Renal pelvis (tissue), 4 donors: ENCODE results near the gene KNL1. TPM values are rescaled to one million over a fixed set of nuclear protein-coding genes. Genes with fewer than 3 reads are reported as not detected.
"Not testable (repeated sequence)": the region's sequence is repeated elsewhere in the genome, so short reads cannot be mapped to it uniquely, and the experiment has no call there.

Experiments used
- DNase-seq: peaks from one replicate; pipeline ENCODE4 v3.0.0-alpha.2; 2013
- polyA plus RNA-seq, 3 donors: library from polyadenylated mRNA; unstranded; fragments of 120-200 nt; gene quantifications; one replicate each; pipeline ENCODE4 v1.2.1, GENCODE V29; 2013; ENCODE audit not compliant: insufficient read length in 3 of 3

The KNL1 gene
- polyA plus RNA-seq, 3 donors = 16.5 to 21.5 (median 19.1) TPM

DNA sequence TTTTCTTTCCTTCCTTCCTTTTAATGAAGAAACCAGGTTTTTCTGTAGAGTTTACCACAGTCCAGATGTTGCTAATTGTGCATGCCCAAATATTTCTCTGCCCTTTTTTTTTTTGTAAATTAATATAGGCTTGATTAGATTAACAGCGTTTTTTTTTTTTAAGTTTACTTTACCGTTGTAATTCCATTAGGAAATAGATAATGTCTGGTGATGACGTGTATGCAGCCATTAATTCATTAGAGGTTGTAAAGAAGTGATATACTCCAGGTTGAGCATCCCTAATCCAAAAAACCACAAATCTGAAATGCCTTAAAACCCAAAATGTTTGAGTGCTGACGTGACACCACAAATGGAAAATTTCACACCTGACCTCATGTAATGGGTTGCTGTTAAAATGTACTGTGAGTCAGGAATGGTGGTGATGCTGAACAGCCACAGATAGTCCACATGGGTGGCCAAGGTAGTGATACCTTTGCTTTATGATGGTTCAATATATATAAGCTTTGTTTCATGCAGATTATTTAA is 43.2 kb downstream of the KNL1 start:
- no peak for DNase-seq

GRCh38 chr15:40639677-40640076 is 45.6 kb downstream of the KNL1 start:
- no peak for DNase-seq

- DNase-seq = no peak
Observed at GRCh38 chr15:40647523-40647922, 53.5 kb downstream of the KNL1 start.

GRCh38 chr15:40650479-40650878 is 56.4 kb downstream of the KNL1 start:
- no peak for DNase-seq

GRCh38 chr15:40660686-40661085 is 66.6 kb downstream of the KNL1 start:
- no peak for DNase-seq

DNA sequence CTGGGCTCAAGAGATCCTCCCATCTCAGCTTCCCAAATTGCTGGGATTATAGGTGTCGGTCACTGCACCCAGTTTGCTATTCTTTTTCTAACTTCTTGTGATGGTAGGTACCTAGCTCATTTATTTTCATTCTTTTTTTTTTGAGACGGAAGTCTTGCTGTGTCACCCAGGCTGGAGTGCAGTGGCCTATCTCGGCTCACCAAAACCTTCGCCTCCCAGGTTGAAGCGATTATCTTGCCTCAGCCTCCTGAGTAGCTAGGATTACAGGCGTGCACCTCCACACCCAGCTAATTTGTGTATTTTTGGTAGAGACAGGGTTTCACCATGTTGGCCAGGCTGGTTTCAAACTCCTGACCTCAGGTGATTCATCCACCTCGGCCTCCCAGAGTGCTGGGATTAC is 70.9 kb downstream of the KNL1 start:
- no peak for DNase-seq

DNA sequence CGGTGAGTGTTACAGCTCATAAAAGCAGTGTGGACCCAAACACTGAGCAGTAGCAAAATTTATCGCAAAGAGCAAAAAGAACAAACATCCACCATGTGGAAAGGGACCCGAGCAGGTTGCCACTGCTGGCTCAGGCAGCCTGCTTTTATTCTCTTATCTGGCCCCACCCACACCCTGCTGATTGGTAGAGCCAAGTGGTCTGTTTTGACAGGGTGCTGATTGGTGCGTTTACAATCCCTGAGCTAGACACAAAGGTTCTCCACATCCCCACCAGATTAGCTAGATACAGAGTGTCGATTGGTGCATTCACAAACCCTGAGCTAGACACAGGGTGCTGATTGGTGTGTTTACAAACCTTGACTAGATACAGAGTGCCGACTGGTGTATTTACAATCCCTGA is 82.2 kb downstream of the KNL1 start:
- DNase-seq = not testable (repeated sequence)

- not testable (repeated sequence) for DNase-seq
Observed at GRCh38 chr15:40676906-40677305, 82.9 kb downstream of the KNL1 start.

GRCh38 chr15:40680151-40680550 is 86.1 kb downstream of the KNL1 start:
- DNase-seq = no peak

DNA sequence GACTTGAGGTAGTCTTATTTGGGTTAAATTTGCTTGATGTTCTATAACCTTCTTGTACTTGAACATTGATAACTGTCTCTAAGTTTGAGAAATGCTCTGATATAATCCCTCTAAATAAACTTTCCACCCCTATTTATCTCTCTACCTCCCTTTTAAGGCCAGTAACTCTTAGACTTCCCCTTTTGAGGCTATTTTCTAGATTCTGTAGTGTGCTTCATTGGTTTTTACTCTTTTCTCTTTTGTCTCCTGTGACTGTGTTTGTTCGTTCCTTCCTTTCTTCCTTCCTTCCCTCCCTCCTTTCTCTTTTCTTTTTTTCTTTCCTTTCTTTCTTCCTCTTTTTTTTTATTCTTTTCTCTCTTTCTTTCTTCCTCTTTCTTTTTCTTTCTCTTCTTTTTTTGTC is 86.9 kb downstream of the KNL1 start:
- not testable (repeated sequence) for DNase-seq

GRCh38 chr15:40684381-40684780 is 90.3 kb downstream of the KNL1 start:
- no peak for DNase-seq

GRCh38 chr15:40685376-40685775 is 91.3 kb downstream of the KNL1 start:
- DNase-seq = no peak

- no peak for DNase-seq
Observed at GRCh38 chr15:40688932-40689799, 95.1 kb downstream of the KNL1 start.

DNA sequence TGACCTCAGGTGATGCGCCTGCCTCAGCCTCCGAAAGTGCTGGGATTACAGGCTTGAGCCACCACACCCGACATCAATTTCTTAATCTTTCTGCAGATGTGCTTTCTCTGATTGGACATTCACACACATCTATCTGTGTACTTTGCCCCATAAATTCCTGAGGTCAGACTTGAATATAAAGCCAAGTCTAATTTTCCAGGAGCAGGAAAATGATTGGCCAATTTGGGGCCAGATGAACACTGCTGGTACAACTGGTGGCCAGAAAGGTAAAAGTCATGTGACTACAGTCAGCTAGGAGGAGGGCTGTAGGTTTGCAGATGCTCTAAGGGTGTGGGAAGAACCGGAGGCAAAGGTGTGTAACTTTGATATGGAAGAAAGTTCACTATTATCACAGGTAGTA is 97.7 kb downstream of the KNL1 start:
- DNase-seq = no peak

GRCh38 chr15:40693904-40694687 is 100.0 kb downstream of the KNL1 start:
- DNase-seq = no peak

- DNase-seq = peak; percentile 92
Observed at GRCh38 chr15:40694688-40695468, 100.8 kb downstream of the KNL1 start, which contains the start of gene RAD51. Gene RAD51 (plus strand): TSS chr15:40695174. CDS start chr15:40698759, 3,585 bp downstream.

DNA sequence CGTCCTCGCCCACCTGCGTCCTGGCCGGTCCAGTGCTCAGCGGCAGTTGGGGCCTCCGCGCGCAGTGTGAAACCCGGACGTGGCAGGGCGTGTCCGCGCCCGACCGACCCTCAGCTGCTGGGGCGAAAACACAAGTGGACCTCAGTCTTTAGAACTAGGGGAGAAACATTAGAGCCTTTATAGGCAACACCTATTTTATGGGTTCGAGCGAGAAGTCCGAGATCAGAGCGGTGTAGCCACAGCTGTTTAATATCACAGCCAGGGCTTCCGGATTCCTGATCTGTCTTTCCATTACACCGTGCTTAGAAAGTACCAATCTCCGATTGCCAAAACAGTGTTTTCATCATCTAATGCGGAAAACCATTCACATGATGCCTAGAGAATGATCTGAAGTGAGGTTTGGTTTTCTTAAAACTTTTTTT is 101.4 kb downstream of the KNL1 start:
- no peak for DNase-seq

GRCh38 chr15:40696228-40696627 is 102.2 kb downstream of the KNL1 start:
- no peak for DNase-seq

DNA sequence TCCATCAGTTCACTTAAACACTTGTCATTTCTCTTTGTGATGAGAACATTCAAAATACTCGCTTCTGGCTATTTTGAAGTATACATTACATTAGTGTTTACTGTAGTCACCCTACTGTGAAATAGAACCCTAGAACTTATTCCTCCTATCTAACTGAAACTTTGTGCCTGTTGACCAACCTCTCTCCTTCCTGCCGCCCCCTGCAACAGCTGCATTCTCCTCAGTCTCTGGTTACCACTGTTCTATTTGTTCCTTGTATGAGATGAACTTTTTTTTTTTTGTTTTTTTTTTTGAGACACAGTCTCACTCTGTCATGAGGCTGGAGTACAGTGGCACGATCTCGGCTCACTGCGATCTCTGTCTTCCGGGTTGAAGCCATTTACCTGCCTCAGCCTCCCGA is 103.9 kb downstream of the KNL1 start:
- DNase-seq = no peak

GRCh38 chr15:40702077-40702476 is 108.0 kb downstream of the KNL1 start:
- DNase-seq = no peak

- DNase-seq = no peak
Observed at GRCh38 chr15:40706121-40706520, 112.1 kb downstream of the KNL1 start.
